NCI-H2081 treated with DMSO at 0.1 percent for 48 hours (cell line): Measurements from ENCODE around the gene JARID2.

Source experiments
- DNase-seq: peaks from one replicate; lab custom pipeline; 2025; lab: John Stamatoyannopoulos, UW

Gene JARID2

GRCh38 chr6:15441981-15442380, 196.1 kb downstream of the JARID2 start:
- no peak for DNase-seq

- DNase-seq = no peak
Observed at GRCh38 chr6:15442467-15442866, 196.6 kb downstream of the JARID2 start.

GRCh38 chr6:15443119-15443830, 197.4 kb downstream of the JARID2 start:
- no peak for DNase-seq

GRCh38 chr6:15444081-15444731, 198.3 kb downstream of the JARID2 start:
- no peak for DNase-seq

- no peak for DNase-seq
Observed at GRCh38 chr6:15444881-15445280, 199.0 kb downstream of the JARID2 start.

- DNase-seq = no peak
Observed at GRCh38 chr6:15447546-15448267, 201.8 kb downstream of the JARID2 start.

- no peak for DNase-seq
Observed at GRCh38 chr6:15449011-15449410, 203.1 kb downstream of the JARID2 start.

- DNase-seq = no peak
Observed at GRCh38 chr6:15451738-15452137, 205.9 kb downstream of the JARID2 start.

- DNase-seq = no peak
Observed at GRCh38 chr6:15452182-15452941, 206.5 kb downstream of the JARID2 start.

GRCh38 chr6:15453186-15453585, 207.3 kb downstream of the JARID2 start:
- DNase-seq = no peak

GRCh38 chr6:15453622-15454021, 207.8 kb downstream of the JARID2 start:
- no peak for DNase-seq

GRCh38 chr6:15456422-15456821, 210.6 kb downstream of the JARID2 start:
- DNase-seq = no peak

GRCh38 chr6:15457121-15457650, 211.3 kb downstream of the JARID2 start:
- no peak for DNase-seq

GRCh38 chr6:15458021-15458459, 212.2 kb downstream of the JARID2 start:
- DNase-seq = no peak

GRCh38 chr6:15460110-15460727, 214.3 kb downstream of the JARID2 start:
- DNase-seq = no peak

GRCh38 chr6:15461127-15461944, 215.5 kb downstream of the JARID2 start:
- no peak for DNase-seq

GRCh38 chr6:15462256-15462655, 216.4 kb downstream of the JARID2 start:
- no peak for DNase-seq

GRCh38 chr6:15462717-15463525, 217.1 kb downstream of the JARID2 start:
- no peak for DNase-seq

- no peak for DNase-seq
Observed at GRCh38 chr6:15464211-15464725, 218.4 kb downstream of the JARID2 start.

GRCh38 chr6:15465212-15465611, 219.3 kb downstream of the JARID2 start:
- DNase-seq = no peak
